Osteocyte (in vitro differentiated cells): Measurements from ENCODE around the gene LRRC3B. TPM values are rescaled to one million over a fixed set of nuclear protein-coding genes. Genes with fewer than 3 reads are reported as not detected.

Experiments used
- DNase-seq: peaks from one replicate; pipeline ENCODE4 v3.0.0; 2021; ENCODE audit warnings: mixed read lengths; ENCODE audit not compliant: unreplicated experiment; ENCODE audit errors: extremely low spot score
- H3K27ac Mint-ChIP-seq: one replicate; pipeline ENCODE4 v1.8.0; 2021; ENCODE audit warnings: mild to moderate bottlenecking, mixed read lengths; ENCODE audit not compliant: unreplicated experiment
- H3K27me3 Mint-ChIP-seq: one replicate; pipeline ENCODE4 v1.8.0; 2021; ENCODE audit warnings: mixed read lengths; ENCODE audit not compliant: unreplicated experiment
- H3K36me3 Mint-ChIP-seq: one replicate; pipeline ENCODE4 v1.8.0; 2021; ENCODE audit warnings: mixed read lengths; ENCODE audit not compliant: unreplicated experiment
- H3K4me1 Mint-ChIP-seq: one replicate; pipeline ENCODE4 v1.8.0; 2021; ENCODE audit warnings: mixed read lengths; ENCODE audit not compliant: unreplicated experiment
- H3K4me3 Mint-ChIP-seq: one replicate; pipeline ENCODE4 v1.8.0; 2021; ENCODE audit warnings: mild to moderate bottlenecking, moderate library complexity, mixed read lengths; ENCODE audit not compliant: unreplicated experiment
- H3K9me3 Mint-ChIP-seq: one replicate; pipeline ENCODE4 v1.8.0; 2021; ENCODE audit warnings: mixed read lengths; ENCODE audit not compliant: unreplicated experiment
- CTCF ChIP-seq: fragments of 200-600 bp; sonication (generic); IDR thresholded peaks from 2 replicates; pipeline ENCODE4 v1.5.0; 2021; ENCODE audit warnings: antibody characterized with exemption, mild to moderate bottlenecking, moderate library complexity
- total RNA-seq: library from RNA; stranded (reverse); gene quantifications from 2 replicates; pipeline ENCODE4 v1.2.1, GENCODE V29; 2021

Gene LRRC3B
- total RNA-seq, 1 donor from 2014 or later = not detected

- no peaks in the 10 kb centered on the region for H3K36me3 Mint-ChIP-seq
- H3K27me3 Mint-ChIP-seq = no peaks in the 10 kb centered on the region
- no peaks in the 10 kb centered on the region for H3K4me1 Mint-ChIP-seq
These were observed 80.9 kb downstream of the LRRC3B start for GRCh38 chr3:26703519-26703918.

GRCh38 chr3:26704736-26705135, 82.2 kb downstream of the LRRC3B start:
- DNase-seq = no peak
- H3K4me3 Mint-ChIP-seq = no peak overlapping the region
- no peaks in the 10 kb centered on the region for H3K27me3 Mint-ChIP-seq
- H3K36me3 Mint-ChIP-seq = no peaks in the 10 kb centered on the region
- no peak for TF ChIP-seq CTCF
- peaks cover 5% of the 10 kb centered on the region for H3K9me3 Mint-ChIP-seq
- H3K4me1 Mint-ChIP-seq = no peaks in the 10 kb centered on the region
- no peak overlapping the region for H3K27ac Mint-ChIP-seq

More at GRCh38 chr3:26703519-26703918, 80.9 kb downstream of the LRRC3B start:
- no peak for TF ChIP-seq CTCF
- Mint-ChIP-seq H3K27ac (no peak overlapping the region), H3K4me3 (no peak overlapping the region), H3K9me3 (peaks cover 5% of the 10 kb centered on the region)
- no peak for DNase-seq

GRCh38 chr3:26708501-26708900, 85.9 kb downstream of the LRRC3B start:
- no peaks in the 10 kb centered on the region for H3K27me3 Mint-ChIP-seq
- no peaks in the 10 kb centered on the region for H3K4me1 Mint-ChIP-seq
- H3K4me3 Mint-ChIP-seq = no peak overlapping the region
- no peak for DNase-seq
- no peaks in the 10 kb centered on the region for H3K9me3 Mint-ChIP-seq
- H3K36me3 Mint-ChIP-seq = no peaks in the 10 kb centered on the region
- TF ChIP-seq CTCF = no peak
- no peak overlapping the region for H3K27ac Mint-ChIP-seq

- Mint-ChIP-seq H3K36me3 (no peaks in the 10 kb centered on the region), H3K9me3 (peaks cover 7% of the 10 kb centered on the region), H3K4me1 (no peaks in the 10 kb centered on the region), H3K4me3 (no peak overlapping the region), H3K27ac (no peak overlapping the region), H3K27me3 (peaks cover 2% of the 10 kb centered on the region)
- TF ChIP-seq CTCF = peak; percentile 67
- no peak for DNase-seq
These were observed 89.8 kb downstream of the LRRC3B start for GRCh38 chr3:26712211-26713026.

GRCh38 chr3:26713091-26713490, 90.5 kb downstream of the LRRC3B start:
- Mint-ChIP-seq H3K27me3 (peaks cover 2% of the 10 kb centered on the region), H3K27ac (no peak overlapping the region), H3K4me1 (no peaks in the 10 kb centered on the region), H3K9me3 (peaks cover 7% of the 10 kb centered on the region), H3K36me3 (no peaks in the 10 kb centered on the region), H3K4me3 (no peak overlapping the region)
- no peak for DNase-seq
- TF ChIP-seq CTCF = no peak
